ENCODE data around the gene ABLIM1.

DNA sequence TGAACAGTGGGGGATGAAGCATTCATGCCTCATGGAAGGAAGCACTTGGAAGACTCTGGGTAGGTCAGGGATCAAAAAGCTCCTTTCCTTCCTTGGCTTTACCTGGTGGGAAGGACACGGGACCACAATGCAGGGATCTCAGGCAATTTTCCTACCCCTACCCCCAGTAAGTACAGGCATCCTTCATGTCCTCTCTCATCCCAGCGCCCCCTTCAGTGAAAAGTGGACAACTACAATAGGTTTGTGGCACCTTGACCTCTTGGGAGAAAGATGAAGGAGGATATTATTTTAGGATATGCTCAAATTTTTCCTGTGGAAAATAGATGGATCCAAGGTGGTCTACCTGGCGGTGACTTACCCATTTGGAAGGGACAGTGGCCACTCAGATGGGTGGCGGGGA is 270.3 kb downstream of the ABLIM1 start:
- TF ChIP-seq CREB1 (CRISPR knock-in tag; IDR thresholded peaks at IDR 0.05; ENCODE audit: low read depth) (no peak), POLR2AphosphoS5 (IDR thresholded peaks at IDR 0.05; ENCODE audit: low read depth) (no peak), EZH2 (IDR thresholded peaks at IDR 0.05; ENCODE audit: low read depth, unreplicated experiment) (no peak), ZNF331 (CRISPR knock-in tag; IDR thresholded peaks at IDR 0.05; ENCODE audit: low read depth) (no peak), ZNF114 (CRISPR knock-in tag; IDR thresholded peaks at IDR 0.05) (no peak), EZH2phosphoT487 (IDR thresholded peaks at IDR 0.05; ENCODE audit: unreplicated experiment) (no peak)
- TF ChIP-seq, protein P1, sequence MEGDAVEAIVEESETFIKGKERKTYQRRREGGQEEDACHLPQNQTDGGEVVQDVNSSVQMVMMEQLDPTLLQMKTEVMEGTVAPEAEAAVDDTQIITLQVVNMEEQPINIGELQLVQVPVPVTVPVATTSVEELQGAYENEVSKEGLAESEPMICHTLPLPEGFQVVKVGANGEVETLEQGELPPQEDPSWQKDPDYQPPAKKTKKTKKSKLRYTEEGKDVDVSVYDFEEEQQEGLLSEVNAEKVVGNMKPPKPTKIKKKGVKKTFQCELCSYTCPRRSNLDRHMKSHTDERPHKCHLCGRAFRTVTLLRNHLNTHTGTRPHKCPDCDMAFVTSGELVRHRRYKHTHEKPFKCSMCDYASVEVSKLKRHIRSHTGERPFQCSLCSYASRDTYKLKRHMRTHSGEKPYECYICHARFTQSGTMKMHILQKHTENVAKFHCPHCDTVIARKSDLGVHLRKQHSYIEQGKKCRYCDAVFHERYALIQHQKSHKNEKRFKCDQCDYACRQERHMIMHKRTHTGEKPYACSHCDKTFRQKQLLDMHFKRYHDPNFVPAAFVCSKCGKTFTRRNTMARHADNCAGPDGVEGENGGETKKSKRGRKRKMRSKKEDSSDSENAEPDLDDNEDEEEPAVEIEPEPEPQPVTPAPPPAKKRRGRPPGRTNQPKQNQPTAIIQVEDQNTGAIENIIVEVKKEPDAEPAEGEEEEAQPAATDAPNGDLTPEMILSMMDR (conservative IDR thresholded peaks at IDR 0.05; ENCODE audit: low read depth in 2 of 2): peak; percentile 70 to 71
- TF ChIP-seq, protein P2, sequence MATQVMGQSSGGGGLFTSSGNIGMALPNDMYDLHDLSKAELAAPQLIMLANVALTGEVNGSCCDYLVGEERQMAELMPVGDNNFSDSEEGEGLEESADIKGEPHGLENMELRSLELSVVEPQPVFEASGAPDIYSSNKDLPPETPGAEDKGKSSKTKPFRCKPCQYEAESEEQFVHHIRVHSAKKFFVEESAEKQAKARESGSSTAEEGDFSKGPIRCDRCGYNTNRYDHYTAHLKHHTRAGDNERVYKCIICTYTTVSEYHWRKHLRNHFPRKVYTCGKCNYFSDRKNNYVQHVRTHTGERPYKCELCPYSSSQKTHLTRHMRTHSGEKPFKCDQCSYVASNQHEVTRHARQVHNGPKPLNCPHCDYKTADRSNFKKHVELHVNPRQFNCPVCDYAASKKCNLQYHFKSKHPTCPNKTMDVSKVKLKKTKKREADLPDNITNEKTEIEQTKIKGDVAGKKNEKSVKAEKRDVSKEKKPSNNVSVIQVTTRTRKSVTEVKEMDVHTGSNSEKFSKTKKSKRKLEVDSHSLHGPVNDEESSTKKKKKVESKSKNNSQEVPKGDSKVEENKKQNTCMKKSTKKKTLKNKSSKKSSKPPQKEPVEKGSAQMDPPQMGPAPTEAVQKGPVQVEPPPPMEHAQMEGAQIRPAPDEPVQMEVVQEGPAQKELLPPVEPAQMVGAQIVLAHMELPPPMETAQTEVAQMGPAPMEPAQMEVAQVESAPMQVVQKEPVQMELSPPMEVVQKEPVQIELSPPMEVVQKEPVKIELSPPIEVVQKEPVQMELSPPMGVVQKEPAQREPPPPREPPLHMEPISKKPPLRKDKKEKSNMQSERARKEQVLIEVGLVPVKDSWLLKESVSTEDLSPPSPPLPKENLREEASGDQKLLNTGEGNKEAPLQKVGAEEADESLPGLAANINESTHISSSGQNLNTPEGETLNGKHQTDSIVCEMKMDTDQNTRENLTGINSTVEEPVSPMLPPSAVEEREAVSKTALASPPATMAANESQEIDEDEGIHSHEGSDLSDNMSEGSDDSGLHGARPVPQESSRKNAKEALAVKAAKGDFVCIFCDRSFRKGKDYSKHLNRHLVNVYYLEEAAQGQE (IDR thresholded peaks at IDR 0.05; ENCODE audit: unreplicated experiment): no peak
